ENCODE measurements around the gene PLXNC1. TPM values are rescaled to one million over a fixed set of nuclear protein-coding genes. Genes with fewer than 3 reads are reported as not detected.

PLXNC1 gene
- total RNA-seq, 2 experiments from 2014 or later: 5.7 to 6.2 TPM

- peak; percentile 25 for DNase-seq
- Mint-ChIP-seq H3K36me3 (peaks cover 6% of the 10 kb centered on the region), H3K4me3 (no peak overlapping the region), H3K27me3 (no peaks in the 10 kb centered on the region), H3K27ac (no peak overlapping the region), H3K9me3 (no peaks in the 10 kb centered on the region), H3K4me1 (ENCODE audit: low read depth) (peaks cover 46% of the 10 kb centered on the region)
- ChIA-PET POLR2A (no interaction called here), CTCF (interaction anchor here (1.8 kb wide), 1 partner anchor 54 kb away, joined by 4 read pairs; the partner anchor contains the start of gene PLXNC1)
- intact Hi-C loops (cut with micrococcal nuclease): no loop called here
Observed at GRCh38 chr12:94202245-94203180, 54.1 kb downstream of the PLXNC1 start.

GRCh38 chr12:94203181-94203546, 54.8 kb downstream of the PLXNC1 start:
- CTCF ChIA-PET: interaction anchor here (1.8 kb wide), 1 partner anchor 55 kb away, joined by 4 read pairs; the partner anchor contains the start of gene PLXNC1
- POLR2A ChIA-PET: no interaction called here
- H3K27me3 Mint-ChIP-seq: no peaks in the 10 kb centered on the region
- peaks cover 52% of the 10 kb centered on the region for H3K4me1 Mint-ChIP-seq (ENCODE audit: low read depth)
- DNase-seq: no peak
- no peak overlapping the region for H3K27ac Mint-ChIP-seq
- H3K36me3 Mint-ChIP-seq: peaks cover 6% of the 10 kb centered on the region
- H3K4me3 Mint-ChIP-seq: no peak overlapping the region
- H3K9me3 Mint-ChIP-seq: no peaks in the 10 kb centered on the region
- intact Hi-C loops (cut with micrococcal nuclease): no loop called here

DNA sequence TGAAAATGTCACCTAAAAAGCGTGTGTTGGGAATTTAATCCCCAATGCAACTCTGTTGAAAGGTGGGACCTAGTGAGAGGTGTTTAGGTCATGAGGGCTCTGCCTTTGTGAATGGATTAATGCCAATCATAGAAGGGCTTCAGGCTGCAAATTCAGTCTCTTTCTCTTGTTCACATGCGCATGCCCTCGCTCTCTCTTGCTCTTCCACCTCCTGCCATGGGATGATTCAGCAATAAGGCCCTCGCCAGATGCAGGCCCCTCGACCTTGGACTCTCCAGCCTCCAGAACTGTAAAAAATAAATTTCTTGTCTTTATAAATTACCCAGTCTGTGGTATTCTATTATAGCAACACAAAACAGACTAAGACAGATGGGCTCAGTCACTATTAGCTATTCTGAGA, 55.4 kb downstream of the PLXNC1 start:
- no peaks in the 10 kb centered on the region for H3K27me3 Mint-ChIP-seq
- no peak overlapping the region for H3K27ac Mint-ChIP-seq
- H3K4me1 Mint-ChIP-seq (ENCODE audit: low read depth): peaks cover 58% of the 10 kb centered on the region
- no peaks in the 10 kb centered on the region for H3K9me3 Mint-ChIP-seq
- no peak for DNase-seq
- H3K36me3 Mint-ChIP-seq: peaks cover 4% of the 10 kb centered on the region
- intact Hi-C loops (cut with micrococcal nuclease): no loop called here
- ChIA-PET CTCF (no interaction called here), POLR2A (no interaction called here)
- H3K4me3 Mint-ChIP-seq: no peak overlapping the region

- peak overlapping the region; percentile 64 for H3K4me3 Mint-ChIP-seq
- H3K27ac Mint-ChIP-seq: peak overlapping the region; percentile 72
- ChIA-PET CTCF (interaction anchor here (1.0 kb wide), 3 partner anchors 55 to 101 kb away, joined by 3 to 6 read pairs (median 4); no protein-coding TSS in a partner anchor), POLR2A (interaction anchor here (1.0 kb wide), 1 partner anchor 53 kb away, joined by 4 read pairs; no protein-coding TSS in a partner anchor)
- intact Hi-C loops (cut with micrococcal nuclease): loop anchor here (5.0 kb wide), 2 partner anchors 438 to 1013 kb away; partner anchors contain the start of genes FGD6 and VEZT
- H3K36me3 Mint-ChIP-seq: peaks cover 3% of the 10 kb centered on the region
- peaks cover 65% of the 10 kb centered on the region for H3K4me1 Mint-ChIP-seq (ENCODE audit: low read depth)
- DNase-seq: peak; percentile 46
- H3K9me3 Mint-ChIP-seq: no peaks in the 10 kb centered on the region
- no peaks in the 10 kb centered on the region for H3K27me3 Mint-ChIP-seq
Observed at GRCh38 chr12:94204499-94205247, 56.3 kb downstream of the PLXNC1 start.

DNA sequence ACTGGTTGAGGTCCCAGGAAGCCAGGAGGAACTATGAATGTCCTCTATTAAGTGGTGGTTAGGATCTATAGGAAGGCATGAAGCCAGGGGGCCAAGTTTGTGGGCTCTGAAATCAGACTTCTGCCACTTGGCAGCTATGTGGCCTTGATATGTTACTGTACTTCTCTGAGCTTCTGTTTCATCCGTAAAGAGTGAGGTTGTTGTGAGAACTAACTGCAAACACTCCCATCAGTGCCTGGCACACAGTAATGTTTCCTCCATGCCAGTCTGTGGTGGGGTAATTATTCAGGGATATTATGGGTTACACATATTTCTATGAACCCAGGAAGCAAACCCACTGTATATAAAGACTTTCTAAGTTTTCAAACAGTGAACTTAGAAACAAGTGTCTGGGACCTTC, 57.4 kb downstream of the PLXNC1 start:
- DNase-seq: no peak
- intact Hi-C loops (cut with micrococcal nuclease): loop anchor here (2.0 to 5.0 kb wide), 3 partner anchors 436 to 1279 kb away; partner anchors contain the start of genes FGD6 and VEZT
- ChIA-PET CTCF (interaction anchor here (0.9 to 1.2 kb wide), 4 partner anchors 12 to 65 kb away, joined by 4 to 5 read pairs (median 4); no protein-coding TSS in a partner anchor), POLR2A (no interaction called here)
- Mint-ChIP-seq H3K36me3 (no peaks in the 10 kb centered on the region), H3K27me3 (no peaks in the 10 kb centered on the region), H3K9me3 (no peaks in the 10 kb centered on the region), H3K4me1 (ENCODE audit: low read depth) (peaks cover 65% of the 10 kb centered on the region), H3K27ac (peak overlapping the region; percentile 65), H3K4me3 (peak overlapping the region; percentile 60)

DNA sequence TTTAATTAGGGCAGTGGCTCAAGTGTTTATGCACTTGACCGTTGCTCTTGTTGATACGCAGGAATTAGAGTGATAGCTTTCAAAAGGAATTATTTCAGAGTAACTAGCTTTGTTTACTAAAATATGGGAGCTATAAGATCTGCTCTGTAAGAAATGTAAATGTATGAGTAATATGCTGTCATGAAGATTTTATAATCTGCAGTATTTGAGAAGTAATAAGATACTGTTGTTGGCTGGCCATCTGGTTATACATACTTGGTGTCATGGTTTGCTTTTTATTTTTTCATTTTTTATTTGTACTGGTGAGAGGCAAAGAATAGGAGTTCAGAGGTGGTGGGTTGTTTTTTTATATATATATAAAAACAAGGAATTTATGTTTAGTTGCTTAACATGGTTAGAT, 58.5 kb downstream of the PLXNC1 start:
- POLR2A ChIA-PET: interaction anchor here (0.8 kb wide), 1 partner anchor 31 kb away, joined by 3 read pairs; no protein-coding TSS in a partner anchor

GRCh38 chr12:94207467-94207848, 59.1 kb downstream of the PLXNC1 start:
- CTCF ChIA-PET: interaction anchor here (0.9 to 1.9 kb wide), 9 partner anchors 29 to 440 kb away, joined by 3 to 14 read pairs (median 4); partner anchors contain the start of genes CEP83 and PLXNC1

More for the DNA sequence above, 58.5 kb downstream of the PLXNC1 start:
- CTCF ChIA-PET: interaction anchor here (0.9 kb wide), 1 partner anchor 439 kb away, joined by 3 read pairs; no protein-coding TSS in a partner anchor
- intact Hi-C loops (cut with micrococcal nuclease): loop anchor here (2.0 to 5.0 kb wide), 3 partner anchors 435 to 1280 kb away; partner anchors contain the start of genes FGD6 and VEZT
- Mint-ChIP-seq H3K36me3 (peaks cover 1% of the 10 kb centered on the region), H3K4me3 (no peak overlapping the region), H3K9me3 (no peaks in the 10 kb centered on the region), H3K27ac (peak overlapping the region; percentile 97), H3K4me1 (ENCODE audit: low read depth) (peaks cover 68% of the 10 kb centered on the region), H3K27me3 (no peaks in the 10 kb centered on the region)
- DNase-seq: no peak

DNA sequence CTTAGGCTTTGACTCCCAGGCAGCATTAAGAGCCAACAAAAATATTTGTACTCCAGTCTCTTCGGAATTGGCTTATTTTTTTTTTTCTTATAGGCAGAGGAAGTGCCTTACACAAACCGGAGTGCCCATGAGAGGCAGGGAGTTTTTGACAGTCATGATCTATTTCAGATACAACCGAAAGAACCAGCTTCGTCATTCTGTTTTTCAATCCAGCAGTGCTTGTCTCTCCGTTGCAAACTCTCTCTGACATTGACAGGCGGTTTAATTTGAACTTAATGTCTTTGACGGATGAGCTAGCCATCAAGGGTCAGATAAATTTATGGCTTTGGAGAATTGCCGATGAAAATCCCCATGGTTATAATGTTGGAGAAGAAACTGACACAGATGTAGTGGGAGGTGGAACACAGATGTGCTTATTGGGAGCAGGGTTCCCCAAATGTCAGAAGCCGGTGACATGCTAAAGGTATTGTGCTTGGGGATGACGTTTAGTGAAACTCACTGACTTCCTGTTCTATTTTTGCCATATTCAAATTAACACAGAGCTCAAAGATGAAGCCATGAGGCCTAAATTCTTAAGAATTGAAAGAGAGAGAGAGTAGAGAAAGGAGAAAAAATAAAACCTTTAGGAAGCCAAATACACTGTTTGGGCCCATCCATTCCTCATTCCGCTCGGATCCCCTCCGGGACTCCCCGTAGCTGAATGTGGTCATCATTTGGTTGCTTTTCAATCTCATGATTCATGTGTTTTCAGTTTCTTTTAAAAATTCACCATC, 59.7 kb downstream of the PLXNC1 start:
- H3K27ac Mint-ChIP-seq: peak overlapping the region; percentile 97
- H3K4me3 Mint-ChIP-seq: peak overlapping the region; percentile 71
- peak; percentile 70 for DNase-seq
- ChIA-PET CTCF (interaction anchor here (0.7 to 1.9 kb wide), 15 partner anchors 30 to 1221 kb away, joined by 3 to 14 read pairs (median 3); partner anchors contain the start of genes CEP83 and PLXNC1), POLR2A (interaction anchor here (0.6 to 2.1 kb wide), 16 partner anchors 27 to 413 kb away, joined by 3 to 14 read pairs (median 4); partner anchors contain the start of gene PLXNC1)
- H3K36me3 Mint-ChIP-seq: peaks cover 1% of the 10 kb centered on the region
- intact Hi-C loops (cut with micrococcal nuclease): loop anchor here (1.0 to 5.0 kb wide), 15 partner anchors 23 to 1281 kb away; partner anchors contain the start of genes FGD6, PLXNC1 and VEZT
- peaks cover 60% of the 10 kb centered on the region for H3K4me1 Mint-ChIP-seq (ENCODE audit: low read depth)
- no peaks in the 10 kb centered on the region for H3K9me3 Mint-ChIP-seq
- no peaks in the 10 kb centered on the region for H3K27me3 Mint-ChIP-seq

More at GRCh38 chr12:94207467-94207848, 59.1 kb downstream of the PLXNC1 start:
- Mint-ChIP-seq H3K27ac (peak overlapping the region; percentile 97), H3K36me3 (peaks cover 1% of the 10 kb centered on the region), H3K9me3 (no peaks in the 10 kb centered on the region), H3K27me3 (no peaks in the 10 kb centered on the region), H3K4me1 (ENCODE audit: low read depth) (peaks cover 65% of the 10 kb centered on the region), H3K4me3 (peak overlapping the region; percentile 71)
- no peak for DNase-seq
- intact Hi-C loops (cut with micrococcal nuclease): loop anchor here (2.0 to 5.0 kb wide), 3 partner anchors 435 to 1281 kb away; partner anchors contain the start of genes FGD6 and VEZT
- POLR2A ChIA-PET: interaction anchor here (1.0 to 2.1 kb wide), 7 partner anchors 27 to 120 kb away, joined by 4 to 14 read pairs (median 6); partner anchors contain the start of gene PLXNC1

DNA sequence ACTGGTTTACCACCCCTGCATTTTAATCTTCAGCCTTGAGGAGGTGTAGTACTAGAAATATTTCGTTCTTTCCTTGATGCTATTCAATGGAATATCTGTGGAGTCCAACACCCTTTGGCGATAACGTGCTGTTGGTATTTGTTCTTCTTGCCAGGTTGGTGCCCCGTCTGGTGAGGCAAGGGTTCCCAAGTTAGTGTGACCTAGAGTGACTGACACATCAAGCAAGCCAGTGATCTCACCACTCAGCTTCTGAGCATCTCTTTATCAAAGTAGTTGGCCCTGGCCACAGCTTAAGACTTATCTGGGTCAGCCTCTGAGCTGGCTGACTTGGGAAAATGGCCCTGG, 60.2 kb downstream of the PLXNC1 start:
- POLR2A ChIA-PET: interaction anchor here (0.6 to 2.1 kb wide), 16 partner anchors 28 to 759 kb away, joined by 3 to 14 read pairs (median 4); partner anchors contain the start of gene PLXNC1
- Mint-ChIP-seq H3K9me3 (no peaks in the 10 kb centered on the region), H3K27ac (peak overlapping the region; percentile 97), H3K4me3 (peak overlapping the region; percentile 71), H3K36me3 (peaks cover 1% of the 10 kb centered on the region), H3K4me1 (ENCODE audit: low read depth) (peaks cover 56% of the 10 kb centered on the region), H3K27me3 (no peaks in the 10 kb centered on the region)
- CTCF ChIA-PET: interaction anchor here (0.7 to 1.9 kb wide), 13 partner anchors 30 to 1222 kb away, joined by 3 to 14 read pairs (median 4); partner anchors contain the start of genes CEP83 and PLXNC1
- peak; percentile 59 for DNase-seq
- intact Hi-C loops (cut with micrococcal nuclease): loop anchor here (1.0 to 5.0 kb wide), 14 partner anchors 22 to 1009 kb away; partner anchors contain the start of genes FGD6, PLXNC1 and VEZT

- POLR2A ChIA-PET: interaction anchor here (0.6 to 2.1 kb wide), 11 partner anchors 35 to 759 kb away, joined by 3 to 14 read pairs (median 4); no protein-coding TSS in a partner anchor
- intact Hi-C loops (cut with micrococcal nuclease): loop anchor here (2.0 to 5.0 kb wide), 5 partner anchors 22 to 1008 kb away; partner anchors contain the start of genes FGD6 and VEZT
- CTCF ChIA-PET: interaction anchor here (1.1 to 1.9 kb wide), 5 partner anchors 35 to 161 kb away, joined by 3 to 14 read pairs (median 6); partner anchors contain the start of gene PLXNC1
- Mint-ChIP-seq H3K27me3 (no peaks in the 10 kb centered on the region), H3K4me3 (peak overlapping the region; percentile 49), H3K27ac (peak overlapping the region; percentile 73), H3K36me3 (peaks cover 1% of the 10 kb centered on the region), H3K9me3 (no peaks in the 10 kb centered on the region), H3K4me1 (ENCODE audit: low read depth) (peaks cover 53% of the 10 kb centered on the region)
- no peak for DNase-seq
Observed at GRCh38 chr12:94209240-94209639, 60.9 kb downstream of the PLXNC1 start.

Measured in activated CD4-positive, alpha-beta memory T cell treated with anti-CD3 and anti-CD28 coated beads for 36 hours (primary cell).